ENCODE results near the gene RBP2. TPM values are rescaled to one million over a fixed set of nuclear protein-coding genes. Genes with fewer than 3 reads are reported as not detected.

The RBP2 gene
- total RNA-seq, 1 donor from 2014 or later: not detected

DNA sequence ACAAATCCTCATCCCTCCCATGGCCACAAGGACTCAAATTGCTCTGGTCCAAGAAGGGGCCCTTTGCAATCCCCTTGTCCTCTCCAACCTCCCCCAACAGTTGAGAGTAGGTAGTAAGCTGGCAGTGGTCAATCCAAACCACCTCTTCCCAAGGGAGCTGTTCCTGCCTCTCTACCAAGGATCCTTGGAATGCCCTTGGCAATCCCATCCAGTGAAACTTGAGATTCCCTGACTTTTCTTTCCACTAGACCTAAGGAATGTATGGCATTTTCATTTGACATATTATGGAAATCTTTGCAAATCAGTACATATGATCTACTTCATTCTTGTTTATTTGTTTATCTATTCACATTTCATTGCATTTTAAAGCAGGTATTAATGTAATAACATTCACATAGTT lies 4.8 kb upstream of the RBP2 start:
- no peak for DNase-seq (ENCODE audit: low read depth, low spot score)

DNA sequence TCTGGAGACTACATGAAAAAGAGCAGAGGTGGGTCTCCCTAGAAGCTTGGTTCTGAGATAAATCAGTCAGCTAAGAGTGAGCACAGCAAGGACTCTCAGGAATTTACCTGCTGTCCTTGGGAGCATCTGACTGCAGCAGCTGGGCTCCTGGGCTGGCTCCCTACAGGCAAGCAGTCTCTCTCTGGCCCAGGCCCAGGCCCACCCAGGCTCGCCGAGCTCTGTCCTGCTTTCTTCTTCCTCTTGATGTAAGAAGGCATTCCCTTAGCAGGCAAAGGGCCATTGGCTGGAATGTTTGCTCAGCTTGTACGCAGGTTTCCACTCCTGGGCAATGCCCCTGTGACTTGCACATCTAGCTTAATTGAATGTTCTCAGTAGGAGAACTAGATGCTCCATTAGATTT lies 4.3 kb upstream of the RBP2 start:
- no peak for DNase-seq (ENCODE audit: low read depth, low spot score)

GRCh38 chr3:139477710-139478640 lies 1.7 kb upstream of the RBP2 start:
- DNase-seq (ENCODE audit: low read depth, low spot score): no peak

GRCh38 chr3:139473155-139473771 lies 3.1 kb downstream of the RBP2 start:
- DNase-seq (ENCODE audit: low read depth, low spot score): no peak

DNA sequence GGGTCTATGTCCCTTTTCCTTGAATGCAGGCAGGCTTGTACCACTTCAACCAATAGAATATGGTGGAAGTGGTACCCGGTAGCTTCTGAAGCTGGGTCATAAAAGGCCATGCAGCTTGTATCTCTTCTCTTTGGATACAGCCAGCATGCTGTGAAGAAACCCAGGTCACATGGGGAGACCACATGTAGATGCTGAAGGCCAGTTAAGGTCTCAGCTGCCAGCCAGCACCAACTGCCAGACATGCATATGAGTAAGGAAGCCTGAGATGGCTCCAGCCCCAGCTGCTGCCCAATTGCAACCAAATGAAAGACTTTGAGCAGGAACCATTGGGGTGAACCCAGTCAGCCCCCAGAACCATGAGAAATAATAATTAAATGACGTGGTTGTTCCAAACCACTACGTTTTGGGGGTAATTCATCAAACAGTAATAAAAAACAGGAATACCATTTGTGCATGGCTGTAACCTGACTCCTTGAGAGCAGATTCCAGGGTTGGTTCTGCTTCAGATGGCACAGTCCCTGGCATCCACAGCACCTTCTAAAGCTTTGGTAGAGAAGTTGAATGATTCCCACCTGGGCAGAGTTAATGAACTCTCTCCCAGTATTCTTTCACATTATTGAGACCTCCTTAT lies 3.8 kb downstream of the RBP2 start:
- no peak for DNase-seq (ENCODE audit: low read depth, low spot score)

DNA sequence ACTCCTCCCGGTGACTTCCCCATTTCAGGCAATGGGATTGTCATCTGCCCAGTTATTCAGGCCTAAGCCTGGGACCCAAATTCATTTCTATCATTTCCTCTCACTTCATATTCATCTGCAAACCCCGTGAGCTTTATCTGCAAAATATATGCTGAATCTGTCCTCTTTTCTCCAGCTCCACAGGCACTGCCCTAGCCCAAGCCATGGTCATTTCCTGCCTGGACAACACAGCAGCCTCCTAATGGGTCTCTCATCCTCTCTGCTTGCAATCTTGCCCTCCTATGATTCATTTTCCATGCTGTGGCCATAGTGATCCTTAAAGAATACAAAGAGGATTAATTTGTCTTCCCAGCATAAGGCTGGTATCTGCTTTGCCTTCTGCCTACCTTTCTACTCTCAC lies 6.1 kb downstream of the RBP2 start:
- DNase-seq (ENCODE audit: low read depth, low spot score): no peak

DNA sequence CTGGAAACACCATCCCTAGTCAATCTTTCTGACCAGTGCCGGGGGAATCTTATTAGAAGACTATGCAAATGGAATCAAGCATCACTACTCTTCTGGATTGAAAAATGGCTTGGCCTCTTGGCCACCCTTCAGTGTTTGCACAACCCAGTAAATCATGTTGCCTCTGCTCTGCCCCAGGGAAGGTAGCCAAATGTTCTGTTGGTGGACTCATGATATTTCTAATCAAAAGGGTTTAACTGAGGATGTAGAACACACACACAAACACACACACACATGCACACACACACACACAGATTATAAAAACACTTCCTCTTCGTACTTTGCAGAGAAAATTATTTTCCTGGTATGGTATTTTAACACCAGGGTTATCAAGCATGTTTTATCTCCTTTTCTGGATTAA lies 7.9 kb downstream of the RBP2 start:
- no peak for DNase-seq (ENCODE audit: low read depth, low spot score)

DNA sequence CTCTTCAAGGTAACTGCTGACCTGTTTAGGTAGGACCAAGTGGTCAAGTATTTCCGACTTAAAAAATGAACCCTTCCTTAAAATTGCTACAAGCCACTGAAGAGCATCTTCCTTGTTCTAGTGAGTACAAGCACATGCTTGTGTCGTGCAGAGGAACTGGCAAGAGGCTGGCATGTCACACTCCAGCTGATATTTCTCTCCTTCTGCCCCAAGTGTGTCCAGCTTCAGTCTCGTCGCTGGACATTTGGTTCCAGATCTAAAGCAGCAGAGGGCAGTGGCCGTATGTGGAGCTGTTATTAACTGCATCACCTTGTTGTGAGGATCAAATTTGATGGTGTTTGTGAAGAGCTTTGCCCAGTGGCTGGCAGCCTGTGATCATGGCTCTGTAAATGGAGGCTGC lies 10.0 kb downstream of the RBP2 start:
- no peak for DNase-seq (ENCODE audit: low read depth, low spot score)

DNA sequence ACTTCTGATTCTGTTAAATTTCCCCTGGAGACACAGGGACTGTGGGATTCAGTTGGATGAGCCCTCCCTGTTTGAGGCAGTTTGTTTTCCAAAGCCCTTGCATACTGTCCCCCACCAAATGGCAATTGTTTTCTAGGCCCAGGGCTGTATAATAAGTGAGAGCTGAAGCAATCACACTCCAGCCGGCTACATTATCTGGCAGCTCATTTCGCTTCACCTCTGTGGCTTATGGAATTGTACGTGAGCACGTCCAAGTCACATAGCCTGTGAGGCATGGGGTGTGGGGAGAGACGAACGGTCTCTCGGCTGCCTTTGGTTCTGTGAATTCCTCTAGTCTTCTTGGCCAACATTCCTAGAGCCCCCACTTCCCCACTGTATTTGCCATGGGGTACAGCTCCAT lies 10.7 kb downstream of the RBP2 start:
- no peak for DNase-seq (ENCODE audit: low read depth, low spot score)

- DNase-seq (ENCODE audit: low read depth, low spot score): no peak
These were observed 12.8 kb downstream of the RBP2 start for GRCh38 chr3:139463466-139463865.

- no peak for DNase-seq (ENCODE audit: low read depth, low spot score)
These were observed 15.8 kb downstream of the RBP2 start for GRCh38 chr3:139460529-139460928.

GRCh38 chr3:139460076-139460475 lies 16.2 kb downstream of the RBP2 start:
- DNase-seq (ENCODE audit: low read depth, low spot score): no peak

DNA sequence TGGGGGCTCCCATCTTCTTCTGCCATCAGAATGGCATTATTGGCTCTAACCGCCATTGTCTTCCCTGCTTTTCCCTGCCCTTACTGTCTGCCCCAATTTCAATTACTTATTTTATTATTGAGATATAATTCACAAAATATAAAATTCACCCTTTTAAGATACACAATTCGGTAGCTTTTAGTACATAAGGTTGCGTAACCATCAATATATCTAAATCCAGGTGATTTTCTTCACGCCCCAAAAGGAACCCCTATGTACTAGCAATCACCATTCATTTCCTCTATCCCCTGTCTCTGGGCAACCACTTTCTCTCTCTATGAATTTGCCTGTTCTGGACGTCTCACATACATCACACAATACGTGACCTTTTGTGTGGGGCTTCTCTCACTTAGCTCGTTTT lies 18.0 kb downstream of the RBP2 start:
- DNase-seq (ENCODE audit: low read depth, low spot score): no peak

DNA sequence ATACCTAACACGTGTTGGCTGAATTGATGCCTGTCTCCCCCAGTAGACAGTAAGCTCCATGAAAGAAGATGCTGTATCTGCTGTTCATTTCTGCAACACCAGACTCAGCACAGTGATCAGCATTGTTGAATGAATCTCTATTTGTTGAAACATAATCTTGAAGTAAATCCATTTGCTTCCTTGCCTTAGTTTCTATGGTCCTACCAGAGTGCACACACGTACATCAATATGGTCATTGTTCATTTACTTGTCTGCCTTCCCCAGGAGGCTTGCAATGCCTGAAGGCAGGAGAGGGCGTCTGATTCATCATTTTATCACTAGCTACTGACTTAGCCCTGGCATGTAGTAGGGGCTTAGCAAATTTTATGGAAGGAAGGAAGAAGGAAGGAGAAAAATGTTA lies 19.2 kb downstream of the RBP2 start:
- no peak for DNase-seq (ENCODE audit: low read depth, low spot score)

GRCh38 chr3:139456386-139456785 lies 19.9 kb downstream of the RBP2 start:
- no peak for DNase-seq (ENCODE audit: low read depth, low spot score)

DNA sequence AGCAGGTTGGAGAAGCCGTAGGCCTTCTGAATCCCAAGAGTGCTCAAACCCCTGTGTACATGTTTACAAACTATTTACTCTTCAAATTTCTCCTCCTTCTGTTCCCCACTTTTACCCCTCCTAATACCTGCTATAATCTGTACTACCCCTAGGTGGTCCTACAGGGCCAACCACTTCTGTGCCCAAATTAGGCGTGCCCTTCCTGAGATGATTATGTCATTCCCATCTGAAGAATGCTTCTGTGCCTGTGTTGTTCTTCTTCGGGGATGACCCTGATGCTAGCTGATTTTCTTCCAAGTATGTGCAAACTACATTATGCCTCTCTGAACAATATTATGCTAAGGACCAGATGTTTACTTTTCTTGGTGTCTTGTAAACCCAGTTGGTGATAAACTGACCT lies 20.5 kb downstream of the RBP2 start:
- DNase-seq (ENCODE audit: low read depth, low spot score): no peak

- DNase-seq (ENCODE audit: low read depth, low spot score): no peak
These were observed 21.1 kb downstream of the RBP2 start for GRCh38 chr3:139455206-139455605.

- no peak for DNase-seq (ENCODE audit: low read depth, low spot score)
These were observed 22.0 kb downstream of the RBP2 start for GRCh38 chr3:139454346-139454745.

GRCh38 chr3:139450159-139450558 lies 26.2 kb downstream of the RBP2 start:
- DNase-seq (ENCODE audit: low read depth, low spot score): no peak

- no peak for DNase-seq (ENCODE audit: low read depth, low spot score)
These were observed 26.8 kb downstream of the RBP2 start for GRCh38 chr3:139449566-139449965.

GRCh38 chr3:139448104-139448503 lies 28.2 kb downstream of the RBP2 start:
- no peak for DNase-seq (ENCODE audit: low read depth, low spot score)

DNA sequence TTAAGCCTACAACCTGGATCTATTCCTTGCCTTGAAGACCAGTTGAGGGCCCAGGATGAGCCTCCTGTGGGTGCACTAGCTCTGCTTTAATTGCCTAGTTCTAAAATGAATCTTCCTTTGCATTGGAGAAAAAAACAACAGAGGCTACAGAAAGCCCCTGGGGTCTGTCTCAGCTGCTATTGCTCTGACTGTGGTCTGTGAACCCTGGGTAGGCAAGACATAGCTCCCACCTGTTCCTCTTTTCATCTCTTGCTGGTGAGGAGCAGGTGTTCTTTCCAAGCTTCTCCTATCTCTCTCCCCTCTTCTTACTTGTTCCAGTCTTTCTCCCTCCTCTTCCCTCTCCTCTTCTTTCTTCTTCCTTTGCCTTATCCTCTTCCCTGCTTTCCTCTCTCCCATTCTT lies 28.8 kb downstream of the RBP2 start:
- DNase-seq (ENCODE audit: low read depth, low spot score): no peak

- no peak for DNase-seq (ENCODE audit: low read depth, low spot score)
These were observed 31.9 kb downstream of the RBP2 start for GRCh38 chr3:139444446-139444845.
